ENCODE data around the gene S1PR2.

- no peak for TF ChIP-seq CTCF (IDR thresholded peaks at IDR 0.05; ENCODE audit: low read depth, low read length, missing input control)
- no peak for TF ChIP-seq NR2F2 (IDR thresholded peaks at IDR 0.05)
- no peak for TF ChIP-seq RAD21 (IDR thresholded peaks at IDR 0.05)
- TF ChIP-seq REST (IDR thresholded peaks at IDR 0.05): no peak
- TF ChIP-seq FOXA1 (IDR thresholded peaks at IDR 0.05): no peak
- TF ChIP-seq ZBTB33 (IDR thresholded peaks at IDR 0.05): no peak
- TF ChIP-seq EGR1 (IDR thresholded peaks at IDR 0.05; ENCODE audit: low read depth in 2 of 2): no peak
- no peak for TF ChIP-seq ATF3 (IDR thresholded peaks at IDR 0.05)
- no peak for TF ChIP-seq YY1 (IDR thresholded peaks at IDR 0.05)
- TF ChIP-seq HNF4G (IDR thresholded peaks at IDR 0.05): no peak
- TF ChIP-seq GABPA (IDR thresholded peaks at IDR 0.05 in 1 of 2, conservative IDR thresholded peaks at IDR 0.05 in 1 of 2): no peak
These were observed 41.5 kb downstream of the S1PR2 start for GRCh38 chr19:10189616-10190015.
